Heart left ventricle (tissue), 16 donors: ENCODE results near the gene FAM170A. TPM values are rescaled to one million over a fixed set of nuclear protein-coding genes. Genes with fewer than 3 reads are reported as not detected.

Source experiments
- ATAC-seq, 4 donors: fragments of 200-7000 bp; cut with Tn5 transposase; one replicate each; pipeline ENCODE4 v1.9.1; 2020 to 2022; ENCODE audit warnings: moderate library complexity in 4 of 4, mild to moderate bottlenecking in 3 of 4, moderate number of reproducible peaks in 1 of 4
- DNase-seq, 5 donors: peaks; one replicate each; pipeline ENCODE4 v3.0.0-alpha.2; 2020
- H3K27ac ChIP-seq, 12 donors: fragments of 200-600 bp; sonication (generic) in 4 of 12; one replicate each; pipeline versions ENCODE4 v1.5.0 to v1.8.0; 2016 to 2022; ENCODE audit warnings: mild to moderate bottlenecking in 2 of 12
- H3K27me3 ChIP-seq, 9 donors: fragments of 200-600 bp; sonication (generic) in 2 of 9; one replicate each; pipeline versions ENCODE4 v1.5.1 to v1.8.0; 2016 to 2022; ENCODE audit warnings: mild to moderate bottlenecking in 3 of 9
- H3K36me3 ChIP-seq, 9 donors: fragments of 200-600 bp; sonication (generic) in 2 of 9; one replicate each; pipeline versions ENCODE4 v1.5.0 to v1.8.0; 2018 to 2022; ENCODE audit warnings: mild to moderate bottlenecking in 2 of 9
- H3K4me1 ChIP-seq, 12 donors: fragments of 200-600 bp; sonication (generic) in 4 of 12; one replicate each; pipeline versions ENCODE4 v1.5.0 to v1.8.0; 2016 to 2022; ENCODE audit warnings: mild to moderate bottlenecking in 3 of 12
- H3K4me3 ChIP-seq, 12 donors: fragments of 200-600 bp; sonication (generic) in 4 of 12; one replicate each; pipeline versions ENCODE4 v1.5.0 to v1.8.0; 2017 to 2022; ENCODE audit warnings: mild to moderate bottlenecking in 9 of 12, moderate library complexity in 4 of 12
- H3K9me3 ChIP-seq, 12 donors: fragments of 200-600 bp; sonication (generic) in 4 of 12; one replicate each; pipeline versions ENCODE4 v1.5.0 to v1.8.0; 2016 to 2022; ENCODE audit warnings: mild to moderate bottlenecking in 1 of 12
- POLR2A ChIP-seq, 2 donors: fragments of 450-650 bp; IDR thresholded peaks; one replicate each; pipeline ENCODE4 v1.6.1; 2017; ENCODE audit warnings: antibody characterized with exemption in 2 of 2, mild to moderate bottlenecking in 2 of 2, moderate library complexity in 2 of 2
- WGBS, 4 donors: extraction: QIAGEN DNeasy Blood & Tissue Kit in 2 of 4; methylation state at CpG; one replicate each; pipeline versions ENCODE4 v1.1.5 to v1.1.7; 2013 to 2018; 5-methylcytosine and 5-hydroxymethylcytosine counted together
- intact Hi-C, 10 donors: fragments of 100-400 bp; cut with DNase I; formaldehyde crosslinking; loops; one replicate each; pipeline versions ENCODE4 v1.11.1 to v1.14.2; 2022
- polyA plus RNA-seq, 2 donors: library from polyadenylated mRNA; stranded (reverse); fragments of 200-250 nt; gene quantifications; one replicate each; pipeline ENCODE4 v1.2.3, GENCODE V29; 2013
- total RNA-seq, 9 donors: library from RNA; depleted of rRNA in 2 of 9; stranded (reverse); fragments of >200 nt in 2 of 9; fragmentation: NEBNext Ultra II Directional in 3 of 9; extraction: Animal tissue kit (Norgen Biotek cat#: 25700) in 3 of 9; gene quantifications; one replicate each; pipeline versions ENCODE4 v1.1.0 to v1.2.4, GENCODE V29; 2016 to 2023
- TF ChIP-seq, protein P1 (sequence below), 12 donors: fragments of 200-600 bp; sonication (generic) in 4 of 12; IDR thresholded peaks; one replicate each; pipeline versions ENCODE4 v1.5.0 to v1.8.0; 2018 to 2022; ENCODE audit warnings: antibody characterized with exemption in 12 of 12, mild to moderate bottlenecking in 5 of 12
- donor health status: ischemic (EF 13 %, LVEDD 7.1; RV severe dilation, severe dysfunction).
- donor health status: healthy with polysubstance abuse.
- donor health status: DM: no; HTN: yes; CAD: no.
- donor health status: DM: no; HTN: no; CAD: no.
- donor health status: ischemic (EF 25% LVEDD 6.9; RV normal size, moderate dysfunction).
- donor health status: ischemic (EF 25% LVEDD 5.7; RV mildly dilated, moderate dysfunction).
- donor health status: healthy.
- donor health status: DM: yes; HTN: yes; CAD: no.
- donor health status: ischemic (EF 35%, LVEDD 5.7; RV mildly dilated, moderate dysfunction).
- donor health status: nonischemic (EF 11% LVEDD 7.7; RV severe dilation, severe dysfunction).
- donor health status: DM: yes; HTN: yes; CAD: no.
- donor health status: PGD.
- donor health status: ischemic (EF 29% LVEDD 5.4; RV normal size, mild dysfunction).
- donor health status: nonischemic (EF 23%, LVEDD 6.1; RV moderate dilation, normal function).

FAM170A gene
- total and polyA plus RNA-seq, 11 donors, result not detected

DNA sequence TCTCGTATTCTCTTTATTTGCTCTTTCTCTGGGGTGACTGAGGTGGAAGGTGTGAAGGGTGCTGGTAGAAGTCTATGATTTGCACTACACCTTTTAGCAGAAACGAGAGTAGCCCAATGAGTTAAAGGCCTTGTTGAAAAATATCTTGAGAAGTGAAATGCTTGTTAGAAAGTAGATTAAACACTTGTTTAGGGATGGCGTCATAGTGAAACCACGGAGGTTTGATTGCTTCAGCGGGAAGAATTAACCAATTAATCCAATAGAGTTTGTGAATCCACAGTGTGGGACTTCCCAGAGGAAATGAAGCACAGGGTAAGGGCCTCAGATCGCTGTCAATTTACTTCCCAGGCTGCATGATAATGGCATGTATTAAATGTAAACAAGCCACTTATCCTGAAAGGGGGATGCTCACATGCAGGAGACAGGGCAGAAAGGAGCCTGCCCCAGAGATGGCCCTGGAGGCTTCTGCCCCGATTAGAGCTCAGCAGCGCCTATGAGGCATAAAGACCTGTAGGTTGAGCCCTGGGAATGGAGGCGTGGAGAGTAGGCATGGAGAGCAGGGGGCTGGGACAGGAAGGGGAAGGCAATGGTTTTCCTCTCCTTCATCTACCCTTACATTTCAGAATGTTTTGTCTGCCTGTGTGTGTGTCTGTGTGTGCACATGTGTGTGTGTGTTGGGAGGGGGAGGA lies 1.5 kb downstream of the FAM170A start:
- no peak overlapping the region for H3K27ac ChIP-seq
- H3K27me3 ChIP-seq, result no peaks in the 10 kb centered on the region
- no peak overlapping the region for H3K4me3 ChIP-seq
- no peaks in the 10 kb centered on the region for H3K36me3 ChIP-seq
- H3K4me1 ChIP-seq, result no peaks in the 10 kb centered on the region
- ATAC-seq (no peak), DNase-seq (no peak)
- intact Hi-C loops, result no loop called here
- WGBS, 4 donors, result 77 to 81% (median 79%) methylated on average over 9 of the region's 9 CpGs
- no peaks in the 10 kb centered on the region for H3K9me3 ChIP-seq
- TF ChIP-seq POLR2A (IDR thresholded peaks at IDR 0.05), result no peak
- TF ChIP-seq, protein P1, sequence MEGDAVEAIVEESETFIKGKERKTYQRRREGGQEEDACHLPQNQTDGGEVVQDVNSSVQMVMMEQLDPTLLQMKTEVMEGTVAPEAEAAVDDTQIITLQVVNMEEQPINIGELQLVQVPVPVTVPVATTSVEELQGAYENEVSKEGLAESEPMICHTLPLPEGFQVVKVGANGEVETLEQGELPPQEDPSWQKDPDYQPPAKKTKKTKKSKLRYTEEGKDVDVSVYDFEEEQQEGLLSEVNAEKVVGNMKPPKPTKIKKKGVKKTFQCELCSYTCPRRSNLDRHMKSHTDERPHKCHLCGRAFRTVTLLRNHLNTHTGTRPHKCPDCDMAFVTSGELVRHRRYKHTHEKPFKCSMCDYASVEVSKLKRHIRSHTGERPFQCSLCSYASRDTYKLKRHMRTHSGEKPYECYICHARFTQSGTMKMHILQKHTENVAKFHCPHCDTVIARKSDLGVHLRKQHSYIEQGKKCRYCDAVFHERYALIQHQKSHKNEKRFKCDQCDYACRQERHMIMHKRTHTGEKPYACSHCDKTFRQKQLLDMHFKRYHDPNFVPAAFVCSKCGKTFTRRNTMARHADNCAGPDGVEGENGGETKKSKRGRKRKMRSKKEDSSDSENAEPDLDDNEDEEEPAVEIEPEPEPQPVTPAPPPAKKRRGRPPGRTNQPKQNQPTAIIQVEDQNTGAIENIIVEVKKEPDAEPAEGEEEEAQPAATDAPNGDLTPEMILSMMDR (IDR thresholded peaks at IDR 0.05), result no peak

DNA sequence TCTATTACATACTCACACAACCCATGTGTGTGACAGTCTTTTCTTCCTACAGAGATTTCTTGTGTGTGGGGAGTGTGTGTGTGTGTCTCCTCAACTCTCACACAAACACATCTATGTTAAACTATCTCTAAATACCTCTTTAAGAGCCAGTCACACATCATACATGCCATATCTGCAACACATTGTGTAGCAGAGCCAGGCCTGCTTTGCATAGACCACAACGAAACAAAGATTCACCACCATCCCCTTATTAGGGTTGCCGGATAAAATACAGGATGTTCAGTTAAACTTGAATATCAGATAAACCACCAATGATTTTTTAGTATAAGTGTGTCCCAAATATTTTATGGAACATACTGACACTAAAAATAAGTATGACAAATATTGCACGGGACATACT lies 2.3 kb downstream of the FAM170A start:
- no peaks in the 10 kb centered on the region for H3K27me3 ChIP-seq
- ATAC-seq (no peak), DNase-seq (no peak)
- intact Hi-C loops, result no loop called here
- no peak for TF ChIP-seq POLR2A (IDR thresholded peaks at IDR 0.05)
- TF ChIP-seq, protein P1 (IDR thresholded peaks at IDR 0.05), result no peak
- no peaks in the 10 kb centered on the region for H3K9me3 ChIP-seq
- no peak overlapping the region for H3K4me3 ChIP-seq
- H3K4me1 ChIP-seq, result no peaks in the 10 kb centered on the region
- H3K27ac ChIP-seq, result no peak overlapping the region
- WGBS, 4 donors, result 89 to 96% (median 92%) methylated on average over 3 of the region's 3 CpGs
- H3K36me3 ChIP-seq, result no peaks in the 10 kb centered on the region

DNA sequence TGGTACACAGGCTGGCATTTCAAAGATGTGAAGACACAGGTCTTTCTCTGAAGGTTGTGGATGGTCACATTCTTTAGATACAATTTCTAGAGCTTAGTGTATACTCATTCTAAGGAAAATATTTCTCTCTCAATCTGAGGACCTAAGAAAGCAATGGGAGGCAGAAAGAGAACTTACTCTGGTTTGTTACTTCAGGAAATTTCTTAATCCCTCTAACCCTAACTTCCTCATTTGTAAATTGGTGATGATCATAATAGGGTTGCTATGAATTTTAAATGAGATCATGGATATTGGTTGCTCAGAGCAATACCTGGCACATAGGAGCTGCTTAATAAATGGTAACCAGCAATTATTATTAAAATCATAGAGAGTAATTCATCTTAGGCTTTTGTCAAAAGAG lies 22.1 kb downstream of the FAM170A start:
- no peak for ATAC-seq
- H3K27me3 ChIP-seq, result no peaks in the 10 kb centered on the region
- TF ChIP-seq, protein P1 (IDR thresholded peaks at IDR 0.05), result no peak
- TF ChIP-seq POLR2A (IDR thresholded peaks at IDR 0.05), result no peak
- no peaks in the 10 kb centered on the region for H3K9me3 ChIP-seq
- intact Hi-C loops, result no loop called here
- DNase-seq, result no peak
- no peak overlapping the region for H3K4me3 ChIP-seq
- no peaks in the 10 kb centered on the region for H3K4me1 ChIP-seq
- H3K27ac ChIP-seq, result no peak overlapping the region
- no peaks in the 10 kb centered on the region for H3K36me3 ChIP-seq

DNA sequence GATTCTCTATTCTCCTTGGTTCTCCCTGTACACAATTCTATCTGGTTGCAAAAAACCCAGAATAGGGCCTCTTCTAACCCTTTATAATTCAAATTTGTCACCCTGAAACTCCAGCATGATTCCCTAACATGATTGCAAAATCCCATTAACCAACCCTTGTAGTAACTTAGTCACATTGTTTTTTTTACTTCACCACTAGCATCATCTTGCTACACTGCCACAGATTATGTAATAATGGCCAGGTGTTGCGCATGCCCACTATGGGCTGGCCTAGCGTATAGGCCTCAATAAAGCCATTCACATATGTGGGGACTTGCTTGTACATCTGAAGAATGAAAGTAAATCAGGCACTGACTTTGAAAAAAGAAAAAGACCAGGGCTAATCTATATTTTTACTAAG lies 25.7 kb downstream of the FAM170A start:
- TF ChIP-seq, protein P1 (IDR thresholded peaks at IDR 0.05), result no peak
- no peak for TF ChIP-seq POLR2A (IDR thresholded peaks at IDR 0.05)
- ATAC-seq (no peak), DNase-seq (no peak)
- no peaks in the 10 kb centered on the region for H3K36me3 ChIP-seq
- H3K9me3 ChIP-seq, result no peaks in the 10 kb centered on the region
- H3K27me3 ChIP-seq, result no peaks in the 10 kb centered on the region
- WGBS, 4 donors, result 89 to 95% (median 92%) methylated on average over 2 of the region's 2 CpGs
- intact Hi-C loops, result no loop called here
- no peak overlapping the region for H3K4me3 ChIP-seq
- H3K4me1 ChIP-seq, result no peaks in the 10 kb centered on the region
- H3K27ac ChIP-seq, result no peak overlapping the region
